GM23338 (cell line): ENCODE data around the gene PAM16.

Experiments used
- CTCF ChIP-seq, 2 experiments: fragments of 200-600 bp in 1 of 2; sonication (generic) in 1 of 2; conservative IDR thresholded peaks; 2 replicates each; pipeline versions ENCODE4 v1.5.1 to v1.6.1; 2016 to 2017; ENCODE audit warnings: antibody characterized with exemption in 2 of 2, low read depth in 2 of 2, mild to moderate bottlenecking in 2 of 2, moderate library complexity in 1 of 2
- EZH2 ChIP-seq: fragments of 200-600 bp; sonication (generic); IDR thresholded peaks from one replicate; pipeline ENCODE4 v1.8.0; 2017; ENCODE audit warnings: antibody characterized with exemption, mild to moderate bottlenecking, low read depth; ENCODE audit not compliant: unreplicated experiment
- EZH2phosphoT487 ChIP-seq: fragments of 200-600 bp; sonication (generic); IDR thresholded peaks from one replicate; pipeline ENCODE4 v1.8.1; 2018; ENCODE audit warnings: antibody characterized with exemption; ENCODE audit not compliant: unreplicated experiment
- POLR2AphosphoS5 ChIP-seq: IDR thresholded peaks from 2 replicates; pipeline ENCODE4 v1.6.1; 2016; ENCODE audit warnings: antibody characterized with exemption, low read depth
- STAT1 ChIP-seq: IDR thresholded peaks from one replicate; pipeline ENCODE4 v1.6.1; 2016; ENCODE audit warnings: antibody characterized with exemption; ENCODE audit not compliant: unreplicated experiment
- ZNF114 ChIP-seq: fragments of 250-450 bp; sonication (Bioruptor Pico); IDR thresholded peaks from 2 replicates; pipeline ENCODE4 v1.5.0; 2020; ENCODE audit warnings: mild to moderate bottlenecking, moderate library complexity
- ZNF331 ChIP-seq: fragments of 250-450 bp; sonication (Bioruptor Pico); IDR thresholded peaks from 2 replicates; pipeline ENCODE4 v1.5.0; 2020; ENCODE audit warnings: low read depth, mild to moderate bottlenecking, moderate library complexity
- ZNF462 ChIP-seq: fragments of 250-450 bp; sonication (Bioruptor Pico); IDR thresholded peaks from 2 replicates; pipeline ENCODE4 v1.5.0; 2020; ENCODE audit warnings: mild to moderate bottlenecking, moderate library complexity
- TF ChIP-seq, protein P1 (sequence below): IDR thresholded peaks from one replicate; pipeline ENCODE4 v1.6.1; 2018; ENCODE audit warnings: antibody characterized with exemption; ENCODE audit not compliant: unreplicated experiment

GRCh38 chr16:4387781-4388180, 36.7 kb upstream of the PAM16 start:
- TF ChIP-seq CTCF (conservative IDR thresholded peaks at IDR 0.05; ENCODE audit: low read depth in 2 of 2) (no peak), POLR2AphosphoS5 (no peak), ZNF331 (no peak), EZH2 (no peak), ZNF114 (CRISPR knock-in tag) (no peak), EZH2phosphoT487 (no peak), STAT1 (no peak), ZNF462 (CRISPR knock-in tag) (no peak)
- TF ChIP-seq, protein P1, sequence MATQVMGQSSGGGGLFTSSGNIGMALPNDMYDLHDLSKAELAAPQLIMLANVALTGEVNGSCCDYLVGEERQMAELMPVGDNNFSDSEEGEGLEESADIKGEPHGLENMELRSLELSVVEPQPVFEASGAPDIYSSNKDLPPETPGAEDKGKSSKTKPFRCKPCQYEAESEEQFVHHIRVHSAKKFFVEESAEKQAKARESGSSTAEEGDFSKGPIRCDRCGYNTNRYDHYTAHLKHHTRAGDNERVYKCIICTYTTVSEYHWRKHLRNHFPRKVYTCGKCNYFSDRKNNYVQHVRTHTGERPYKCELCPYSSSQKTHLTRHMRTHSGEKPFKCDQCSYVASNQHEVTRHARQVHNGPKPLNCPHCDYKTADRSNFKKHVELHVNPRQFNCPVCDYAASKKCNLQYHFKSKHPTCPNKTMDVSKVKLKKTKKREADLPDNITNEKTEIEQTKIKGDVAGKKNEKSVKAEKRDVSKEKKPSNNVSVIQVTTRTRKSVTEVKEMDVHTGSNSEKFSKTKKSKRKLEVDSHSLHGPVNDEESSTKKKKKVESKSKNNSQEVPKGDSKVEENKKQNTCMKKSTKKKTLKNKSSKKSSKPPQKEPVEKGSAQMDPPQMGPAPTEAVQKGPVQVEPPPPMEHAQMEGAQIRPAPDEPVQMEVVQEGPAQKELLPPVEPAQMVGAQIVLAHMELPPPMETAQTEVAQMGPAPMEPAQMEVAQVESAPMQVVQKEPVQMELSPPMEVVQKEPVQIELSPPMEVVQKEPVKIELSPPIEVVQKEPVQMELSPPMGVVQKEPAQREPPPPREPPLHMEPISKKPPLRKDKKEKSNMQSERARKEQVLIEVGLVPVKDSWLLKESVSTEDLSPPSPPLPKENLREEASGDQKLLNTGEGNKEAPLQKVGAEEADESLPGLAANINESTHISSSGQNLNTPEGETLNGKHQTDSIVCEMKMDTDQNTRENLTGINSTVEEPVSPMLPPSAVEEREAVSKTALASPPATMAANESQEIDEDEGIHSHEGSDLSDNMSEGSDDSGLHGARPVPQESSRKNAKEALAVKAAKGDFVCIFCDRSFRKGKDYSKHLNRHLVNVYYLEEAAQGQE: no peak
